Endothelial cell of hepatic sinusoid (primary cell): ENCODE data around the gene SPTSSA.
"Not testable (repeated sequence)": the region's sequence is repeated elsewhere in the genome, so short reads cannot be mapped to it uniquely, and the experiment has no call there.

Experiments used
- in situ Hi-C: cut with HindIII; loops from 2 replicates; pipeline ENCODE4 v1.10.0; 2017; ENCODE audit warnings: low sequenced_read_pairs

The SPTSSA gene

GRCh38 chr14:34428102-34428466 is 34.0 kb downstream of the SPTSSA start:
- in situ Hi-C loops: not testable (repeated sequence)

DNA sequence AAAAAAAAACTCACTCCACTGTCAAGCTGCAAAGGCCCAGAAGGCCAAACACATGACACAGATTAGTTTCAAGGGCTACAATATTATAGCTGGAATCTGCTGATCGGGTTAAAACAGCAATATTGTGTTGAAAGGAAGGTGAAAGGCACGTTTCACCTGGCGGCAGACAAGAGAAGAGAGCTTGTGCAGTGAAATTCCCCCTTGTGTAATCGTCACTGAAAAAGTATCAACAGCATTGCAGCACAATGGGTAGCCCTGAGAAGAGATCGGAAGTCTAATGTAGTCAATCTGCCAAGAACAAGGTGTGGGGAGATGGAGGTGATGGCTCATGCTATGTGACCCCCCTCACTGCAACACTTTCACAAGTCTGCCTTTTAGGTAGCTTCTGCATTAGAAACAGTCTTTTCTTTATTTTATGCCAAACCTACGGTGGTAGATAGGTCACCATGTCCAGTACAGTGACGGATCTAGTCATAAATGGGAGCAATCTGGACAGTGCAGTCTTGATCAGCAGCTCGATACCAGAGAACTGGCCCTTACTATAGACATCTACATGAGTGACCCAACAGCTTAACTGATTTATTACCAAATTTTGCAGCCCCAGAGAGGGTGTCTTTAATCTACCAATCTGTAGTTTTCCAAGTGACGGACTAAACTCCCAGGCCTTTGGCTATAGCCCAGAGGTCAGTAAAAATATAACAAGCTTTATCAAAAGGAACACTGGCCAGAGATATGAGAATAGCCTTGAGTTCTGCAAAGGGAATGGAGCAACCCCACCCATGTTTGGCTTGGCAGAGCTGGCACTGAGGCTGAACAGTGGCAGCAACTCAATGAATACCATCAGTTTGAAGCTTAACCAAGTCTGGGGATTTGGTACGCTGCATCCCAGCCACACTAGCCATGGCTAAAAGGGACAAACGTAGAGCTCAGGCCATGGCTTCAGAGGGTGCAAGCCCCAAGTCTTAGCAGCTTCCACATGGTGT is 35.4 kb downstream of the SPTSSA start:
- in situ Hi-C loops: no loop called here

- in situ Hi-C loops: no loop called here
These were observed 36.8 kb downstream of the SPTSSA start for GRCh38 chr14:34425095-34425851.

DNA sequence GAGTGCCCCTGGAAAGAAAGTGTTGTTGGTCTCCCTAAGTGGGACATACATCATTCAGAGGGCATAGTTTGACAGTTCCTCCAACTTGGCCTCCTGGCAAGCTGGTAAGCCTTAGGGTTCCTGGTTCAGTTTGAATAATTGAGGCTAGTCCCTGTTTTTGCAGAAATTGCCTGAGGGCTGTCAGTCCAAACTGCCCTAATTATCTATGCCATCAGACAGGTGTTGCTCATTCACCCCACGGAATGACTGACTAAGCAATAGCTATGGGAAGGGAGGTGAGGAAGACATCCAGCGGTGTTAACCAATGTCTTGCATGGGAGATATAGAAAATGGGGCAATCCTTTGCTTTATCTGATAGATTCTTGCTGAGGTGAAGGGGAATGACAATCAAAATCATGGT is 37.6 kb downstream of the SPTSSA start:
- in situ Hi-C loops: no loop called here

DNA sequence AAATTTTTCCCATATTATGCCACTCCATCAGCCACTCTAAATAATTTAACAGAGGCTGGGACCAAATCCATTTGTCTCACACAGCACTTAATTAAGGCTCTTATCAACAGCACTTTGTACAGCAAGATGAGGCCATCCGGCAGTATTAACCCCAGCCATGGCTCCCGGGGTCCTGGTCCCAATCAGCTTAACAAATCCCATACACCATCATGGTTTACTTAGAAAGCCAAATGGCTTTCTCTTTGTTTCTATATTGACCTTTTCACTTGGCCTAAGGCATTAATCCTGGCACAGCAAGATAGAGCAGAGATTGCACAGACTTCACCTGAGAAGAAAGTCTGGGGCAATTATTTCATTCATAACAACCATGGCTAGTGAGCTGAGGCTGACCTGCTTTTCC is 38.6 kb downstream of the SPTSSA start:
- in situ Hi-C loops: no loop called here

DNA sequence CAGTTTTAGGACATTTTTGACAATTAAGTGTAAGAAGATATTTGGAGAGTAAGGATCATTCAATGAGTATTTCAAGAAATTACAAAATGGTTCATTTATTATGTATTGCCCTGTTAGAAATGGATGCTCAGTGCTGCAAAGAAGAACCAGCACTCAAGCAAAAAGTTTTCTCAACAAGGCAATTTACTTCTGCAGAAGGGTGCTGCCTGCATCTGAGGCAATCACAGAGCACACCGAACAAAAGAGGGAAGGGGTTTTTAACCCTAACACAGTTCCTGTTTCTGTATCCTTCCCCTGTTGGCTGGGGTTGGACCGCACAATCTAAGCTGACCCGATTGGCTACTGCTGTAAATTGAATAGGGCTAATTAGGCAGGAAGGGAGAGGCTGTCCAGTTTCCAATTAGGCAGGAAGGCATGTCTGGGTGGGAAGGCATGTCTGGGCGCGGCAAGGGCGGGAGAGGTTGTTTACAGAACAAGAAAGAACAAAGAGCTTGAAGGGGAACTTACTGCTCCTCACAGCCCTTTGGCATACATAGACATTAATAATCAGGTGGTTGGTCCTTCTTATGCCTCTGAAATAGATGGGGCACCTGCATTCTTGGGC is 41.4 kb downstream of the SPTSSA start:
- in situ Hi-C loops: no loop called here

GRCh38 chr14:34409721-34410120 is 52.3 kb downstream of the SPTSSA start:
- in situ Hi-C loops: no loop called here

- in situ Hi-C loops: no loop called here
These were observed 54.1 kb downstream of the SPTSSA start for GRCh38 chr14:34407951-34408350.

DNA sequence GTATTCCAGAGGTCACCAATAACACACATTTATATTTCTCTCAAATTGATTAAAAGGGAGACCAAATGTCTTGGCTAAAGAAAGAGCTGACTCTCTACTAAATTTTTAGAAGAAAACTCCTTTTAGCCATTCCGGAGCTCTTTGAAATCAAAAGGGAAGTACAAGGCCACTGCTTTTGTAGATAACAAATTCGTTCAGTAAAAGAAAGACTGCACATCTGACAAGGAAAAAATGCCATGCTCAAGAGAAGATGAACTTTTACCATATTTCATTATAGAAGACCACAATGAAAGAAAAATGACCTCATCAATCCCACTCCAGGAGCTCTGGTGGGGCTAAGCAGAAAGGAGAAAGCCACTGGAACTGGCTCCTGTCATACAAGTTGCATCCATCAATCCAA is 57.6 kb downstream of the SPTSSA start:
- in situ Hi-C loops: no loop called here

DNA sequence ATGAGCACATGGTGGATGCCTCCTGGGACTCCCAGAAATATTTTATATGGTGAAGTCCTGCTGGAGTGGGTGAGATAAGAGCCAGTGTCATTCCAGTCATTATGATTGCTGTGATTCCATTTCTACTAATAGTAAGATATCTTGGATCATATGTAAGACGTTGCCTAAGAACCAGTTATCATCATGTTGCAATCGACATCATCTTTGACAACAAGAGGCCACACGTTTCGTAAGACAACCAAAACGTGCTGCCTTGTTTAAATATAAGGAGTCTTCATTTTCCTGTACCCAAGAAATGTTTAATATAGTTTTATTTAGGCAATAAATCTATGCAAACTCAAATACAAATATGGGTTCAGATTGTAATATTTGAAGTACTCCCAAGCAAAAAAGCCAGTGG is 58.4 kb downstream of the SPTSSA start:
- in situ Hi-C loops: no loop called here

- in situ Hi-C loops: no loop called here
These were observed 64.0 kb downstream of the SPTSSA start for GRCh38 chr14:34398024-34398423.

DNA sequence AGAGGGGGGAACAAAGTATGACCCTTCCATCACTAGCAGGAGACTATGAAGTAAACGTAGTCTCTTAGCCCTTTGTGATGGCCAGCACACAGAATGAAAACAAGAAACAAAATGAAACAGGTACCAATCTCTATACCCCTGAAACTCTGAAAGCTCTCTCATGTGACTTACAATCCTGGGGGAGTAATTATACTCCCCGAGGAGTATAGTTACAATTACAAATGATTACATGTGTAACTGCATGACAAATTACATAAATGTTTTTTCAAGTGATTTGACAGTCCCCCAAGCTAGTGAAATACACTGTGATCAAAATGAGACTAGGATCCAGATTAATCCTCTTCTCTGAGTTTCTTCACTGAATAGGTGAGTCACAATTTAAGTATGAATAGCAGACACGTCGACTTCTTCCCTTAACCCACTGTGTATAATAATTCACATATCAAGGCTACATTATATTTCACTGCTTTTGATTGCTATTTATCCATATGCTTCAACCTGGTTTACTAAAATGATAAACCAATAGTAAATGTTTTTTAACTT is 74.0 kb downstream of the SPTSSA start:
- in situ Hi-C loops: no loop called here

DNA sequence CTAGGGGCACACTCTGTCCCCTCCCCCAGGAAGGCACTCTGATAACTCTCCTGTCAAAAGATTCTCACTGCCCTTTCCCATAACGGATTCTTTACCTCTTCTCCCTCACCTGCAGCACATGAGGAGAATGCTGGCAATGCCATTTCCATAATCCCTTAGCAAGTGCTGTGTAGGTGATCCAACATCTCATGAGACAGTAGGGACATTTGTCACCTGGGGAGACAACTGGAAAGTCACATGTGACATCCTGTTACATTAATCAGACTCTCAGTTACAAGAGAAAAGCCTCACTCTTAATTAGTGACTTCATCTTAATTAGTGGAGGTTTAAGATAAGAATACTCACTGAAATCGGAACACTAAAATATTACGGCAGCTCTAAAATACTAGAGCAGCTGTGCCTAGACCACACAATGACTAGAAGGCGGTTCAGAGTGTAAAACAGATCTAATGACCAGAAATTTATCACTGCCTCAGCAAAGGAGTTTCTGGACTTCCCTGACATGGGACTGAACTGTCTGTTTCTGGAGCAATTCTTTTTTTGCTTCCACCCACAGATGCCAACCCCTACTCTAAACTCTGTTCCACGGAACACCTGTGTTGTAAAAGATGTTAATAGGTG is 75.1 kb downstream of the SPTSSA start:
- in situ Hi-C loops: no loop called here

GRCh38 chr14:34385881-34386280 is 76.2 kb downstream of the SPTSSA start:
- in situ Hi-C loops: not testable (repeated sequence)

- in situ Hi-C loops: no loop called here
These were observed 78.2 kb downstream of the SPTSSA start for GRCh38 chr14:34383839-34384238.
